ENCODE data around the gene RAP1A.
"Not testable (repeated sequence)": the region's sequence is repeated elsewhere in the genome, so short reads cannot be mapped to it uniquely, and the experiment has no call there.

Gene RAP1A

GRCh38 chr1:111605576-111605975, 14.0 kb upstream of the RAP1A start:
- no peaks in the 10 kb centered on the region for H3K27me3 ChIP-seq (replicated peaks; ENCODE audit: insufficient read depth, low read length)
- no peak for DNase-seq
- peaks cover 47% of the 10 kb centered on the region for H3K4me1 ChIP-seq (ENCODE audit: low read length)
- no peak overlapping the region for H3K27ac ChIP-seq (ENCODE audit: low read length)
- no peaks in the 10 kb centered on the region for H3K79me2 ChIP-seq (ENCODE audit: low read length)
- H3F3A ChIP-seq (ENCODE audit: insufficient read depth, low read length): peaks cover 18% of the 10 kb centered on the region
- H3K4me2 ChIP-seq (ENCODE audit: low read depth, low read length): no peak overlapping the region
- H3K9me3 ChIP-seq (replicated peaks; ENCODE audit: insufficient read depth, low read length): no peaks in the 10 kb centered on the region
- TF ChIP-seq EZH2phosphoT487 (IDR thresholded peaks at IDR 0.05; ENCODE audit: low read length) (no peak), CTCF (IDR thresholded peaks at IDR 0.05; ENCODE audit: low read length) (no peak), EZH2 (optimal IDR thresholded peaks at IDR 0.05; ENCODE audit: low read depth, low read length) (no peak)
- no peak overlapping the region for H3K9ac ChIP-seq (ENCODE audit: low read length)
- H2AFZ ChIP-seq (ENCODE audit: low read length): no peak overlapping the region
- no peaks in the 10 kb centered on the region for H4K20me1 ChIP-seq (ENCODE audit: insufficient read depth, low read length)
- no peaks in the 10 kb centered on the region for H3K9me2 ChIP-seq (replicated peaks; ENCODE audit: insufficient read depth, low read length)
- no peaks in the 10 kb centered on the region for H3K36me3 ChIP-seq (replicated peaks; ENCODE audit: insufficient read depth, low read length)
- H3K4me3 ChIP-seq (ENCODE audit: low read length): no peak overlapping the region

GRCh38 chr1:111606457-111607215, 13.0 kb upstream of the RAP1A start:
- not testable (repeated sequence) for H3K9me3 ChIP-seq (replicated peaks; ENCODE audit: insufficient read depth, low read length); H3K27me3 ChIP-seq (replicated peaks; ENCODE audit: insufficient read depth, low read length); H3K79me2 ChIP-seq (ENCODE audit: low read length); H3K9me2 ChIP-seq (replicated peaks; ENCODE audit: insufficient read depth, low read length); H3K36me3 ChIP-seq (replicated peaks; ENCODE audit: insufficient read depth, low read length); H3K9ac ChIP-seq (ENCODE audit: low read length); H3K27ac ChIP-seq (ENCODE audit: low read length); H2AFZ ChIP-seq (ENCODE audit: low read length); H4K20me1 ChIP-seq (ENCODE audit: insufficient read depth, low read length); H3K4me3 ChIP-seq (ENCODE audit: low read length); DNase-seq; H3K4me2 ChIP-seq (ENCODE audit: low read depth, low read length)
- H3F3A ChIP-seq (ENCODE audit: insufficient read depth, low read length): peaks cover 10% of the 10 kb centered on the region; the same call in 1 of the 2 replicates
- peaks cover 37% of the 10 kb centered on the region for H3K4me1 ChIP-seq (ENCODE audit: low read length)

- not testable (repeated sequence) for H3K36me3 ChIP-seq (replicated peaks; ENCODE audit: insufficient read depth, low read length); H3K9me2 ChIP-seq (replicated peaks; ENCODE audit: insufficient read depth, low read length); H3K4me2 ChIP-seq (ENCODE audit: low read depth, low read length); H4K20me1 ChIP-seq (ENCODE audit: insufficient read depth, low read length); H3K27ac ChIP-seq (ENCODE audit: low read length); H3K9me3 ChIP-seq (replicated peaks; ENCODE audit: insufficient read depth, low read length); H3F3A ChIP-seq (ENCODE audit: insufficient read depth, low read length); H3K27me3 ChIP-seq (replicated peaks; ENCODE audit: insufficient read depth, low read length); H2AFZ ChIP-seq (ENCODE audit: low read length); H3K9ac ChIP-seq (ENCODE audit: low read length); H3K4me3 ChIP-seq (ENCODE audit: low read length); H3K79me2 ChIP-seq (ENCODE audit: low read length); DNase-seq
- peaks cover 18% of the 10 kb centered on the region for H3K4me1 ChIP-seq (ENCODE audit: low read length)
Observed at GRCh38 chr1:111608528-111608927, 11.1 kb upstream of the RAP1A start.

- H3K4me3 ChIP-seq (ENCODE audit: low read length): no peak overlapping the region
- no peaks in the 10 kb centered on the region for H3K36me3 ChIP-seq (replicated peaks; ENCODE audit: insufficient read depth, low read length)
- no peaks in the 10 kb centered on the region for H3K79me2 ChIP-seq (ENCODE audit: low read length)
- no peak overlapping the region for H3K9ac ChIP-seq (ENCODE audit: low read length)
- no peaks in the 10 kb centered on the region for H3K9me2 ChIP-seq (replicated peaks; ENCODE audit: insufficient read depth, low read length)
- H3K4me1 ChIP-seq (ENCODE audit: low read length): peaks cover 14% of the 10 kb centered on the region
- H4K20me1 ChIP-seq (ENCODE audit: insufficient read depth, low read length): no peaks in the 10 kb centered on the region
- no peak overlapping the region for H3K27ac ChIP-seq (ENCODE audit: low read length)
- H3K27me3 ChIP-seq (replicated peaks; ENCODE audit: insufficient read depth, low read length): no peaks in the 10 kb centered on the region
- H3F3A ChIP-seq (ENCODE audit: insufficient read depth, low read length): peaks cover 3% of the 10 kb centered on the region; the same call in 1 of the 2 replicates
- H3K4me2 ChIP-seq (ENCODE audit: low read depth, low read length): no peak overlapping the region
- H2AFZ ChIP-seq (ENCODE audit: low read length): no peak overlapping the region
- no peaks in the 10 kb centered on the region for H3K9me3 ChIP-seq (replicated peaks; ENCODE audit: insufficient read depth, low read length)
- TF ChIP-seq EZH2phosphoT487 (IDR thresholded peaks at IDR 0.05; ENCODE audit: low read length) (no peak), EZH2 (optimal IDR thresholded peaks at IDR 0.05; ENCODE audit: low read depth, low read length) (no peak), CTCF (IDR thresholded peaks at IDR 0.05; ENCODE audit: low read length) (no peak)
- DNase-seq: no peak
Observed at GRCh38 chr1:111611986-111612385, 7.6 kb upstream of the RAP1A start.
